Measurements from ENCODE around the gene PKM. TPM values are rescaled to one million over a fixed set of nuclear protein-coding genes. Genes with fewer than 3 reads are reported as not detected.

Gene PKM
- total and polyA plus RNA-seq, 9 of the 15 experiments (the other 6 are each of a cell fraction or from before 2014, with no cell fraction given): 140 to 825 (median 383) TPM

- no peak for TF ChIP-seq ZNF318 (IDR thresholded peaks at IDR 0.05; ENCODE audit: borderline replicate concordance in 1 of 2, low read depth in 1 of 2)
- no peak for TF ChIP-seq POLR3G (IDR thresholded peaks at IDR 0.05; ENCODE audit: extremely low read depth, insufficient read length, insufficient replicate concordance)
- TF ChIP-seq CTCF (IDR thresholded peaks at IDR 0.05 in 2 of 3, conservative IDR thresholded peaks at IDR 0.05 in 1 of 3; ENCODE audit: insufficient read depth in 2 of 3, low read depth in 1 of 3, low read length in 3 of 3): no peak
- TF ChIP-seq ZNF766 (CRISPR knock-in tag; conservative IDR thresholded peaks at IDR 0.05): peak; percentile 72
- TF ChIP-seq, protein P1, sequence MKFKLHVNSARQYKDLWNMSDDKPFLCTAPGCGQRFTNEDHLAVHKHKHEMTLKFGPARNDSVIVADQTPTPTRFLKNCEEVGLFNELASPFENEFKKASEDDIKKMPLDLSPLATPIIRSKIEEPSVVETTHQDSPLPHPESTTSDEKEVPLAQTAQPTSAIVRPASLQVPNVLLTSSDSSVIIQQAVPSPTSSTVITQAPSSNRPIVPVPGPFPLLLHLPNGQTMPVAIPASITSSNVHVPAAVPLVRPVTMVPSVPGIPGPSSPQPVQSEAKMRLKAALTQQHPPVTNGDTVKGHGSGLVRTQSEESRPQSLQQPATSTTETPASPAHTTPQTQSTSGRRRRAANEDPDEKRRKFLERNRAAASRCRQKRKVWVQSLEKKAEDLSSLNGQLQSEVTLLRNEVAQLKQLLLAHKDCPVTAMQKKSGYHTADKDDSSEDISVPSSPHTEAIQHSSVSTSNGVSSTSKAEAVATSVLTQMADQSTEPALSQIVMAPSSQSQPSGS (CRISPR knock-in tag; IDR thresholded peaks at IDR 0.05): no peak
- TF ChIP-seq RBFOX2 (IDR thresholded peaks at IDR 0.05; ENCODE audit: low read depth, low read length): no peak
- TF ChIP-seq, protein P2, sequence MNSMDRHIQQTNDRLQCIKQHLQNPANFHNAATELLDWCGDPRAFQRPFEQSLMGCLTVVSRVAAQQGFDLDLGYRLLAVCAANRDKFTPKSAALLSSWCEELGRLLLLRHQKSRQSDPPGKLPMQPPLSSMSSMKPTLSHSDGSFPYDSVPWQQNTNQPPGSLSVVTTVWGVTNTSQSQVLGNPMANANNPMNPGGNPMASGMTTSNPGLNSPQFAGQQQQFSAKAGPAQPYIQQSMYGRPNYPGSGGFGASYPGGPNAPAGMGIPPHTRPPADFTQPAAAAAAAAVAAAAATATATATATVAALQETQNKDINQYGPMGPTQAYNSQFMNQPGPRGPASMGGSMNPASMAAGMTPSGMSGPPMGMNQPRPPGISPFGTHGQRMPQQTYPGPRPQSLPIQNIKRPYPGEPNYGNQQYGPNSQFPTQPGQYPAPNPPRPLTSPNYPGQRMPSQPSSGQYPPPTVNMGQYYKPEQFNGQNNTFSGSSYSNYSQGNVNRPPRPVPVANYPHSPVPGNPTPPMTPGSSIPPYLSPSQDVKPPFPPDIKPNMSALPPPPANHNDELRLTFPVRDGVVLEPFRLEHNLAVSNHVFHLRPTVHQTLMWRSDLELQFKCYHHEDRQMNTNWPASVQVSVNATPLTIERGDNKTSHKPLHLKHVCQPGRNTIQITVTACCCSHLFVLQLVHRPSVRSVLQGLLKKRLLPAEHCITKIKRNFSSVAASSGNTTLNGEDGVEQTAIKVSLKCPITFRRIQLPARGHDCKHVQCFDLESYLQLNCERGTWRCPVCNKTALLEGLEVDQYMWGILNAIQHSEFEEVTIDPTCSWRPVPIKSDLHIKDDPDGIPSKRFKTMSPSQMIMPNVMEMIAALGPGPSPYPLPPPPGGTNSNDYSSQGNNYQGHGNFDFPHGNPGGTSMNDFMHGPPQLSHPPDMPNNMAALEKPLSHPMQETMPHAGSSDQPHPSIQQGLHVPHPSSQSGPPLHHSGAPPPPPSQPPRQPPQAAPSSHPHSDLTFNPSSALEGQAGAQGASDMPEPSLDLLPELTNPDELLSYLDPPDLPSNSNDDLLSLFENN (IDR thresholded peaks at IDR 0.05; ENCODE audit: low read depth in 2 of 2, low read length in 2 of 2): peak in 1 of 2 experiments; percentile 75; a peak in 2 of 4 replicates
- no peak for TF ChIP-seq HSF4 (CRISPR knock-in tag; IDR thresholded peaks at IDR 0.05; ENCODE audit: borderline replicate concordance)
- no peak for TF ChIP-seq ZNF174 (CRISPR knock-in tag; IDR thresholded peaks at IDR 0.05)
- no peak for TF ChIP-seq FUS (optimal IDR thresholded peaks at IDR 0.05; ENCODE audit: low read depth, low read length)
- TF ChIP-seq RBM39 (optimal IDR thresholded peaks at IDR 0.05; ENCODE audit: low read depth, low read length): no peak
Measured at GRCh38 chr15:72231833-72232478, 966 bp upstream of the PKM start (continued).
